Uterus (tissue), 4 donors: ENCODE data around the gene EXOC3. TPM values are rescaled to one million over a fixed set of nuclear protein-coding genes. Genes with fewer than 3 reads are reported as not detected.

ENCODE experiments used
- DNase-seq, 2 donors: peaks; one replicate each; pipeline ENCODE4 v3.0.0-alpha.2; 2019 to 2020
- H3K27ac ChIP-seq, 2 donors: fragments of 200-600 bp; sonication (generic); 1 replicate in 1 of 2; 2 replicates in 1 of 2; pipeline ENCODE4 v1.5.1; 2016 to 2018
- H3K27me3 ChIP-seq, 2 donors: fragments of 200-600 bp; sonication (generic); one replicate each; pipeline ENCODE4 v1.5.1; 2018 to 2019; ENCODE audit warnings: control low read depth in 1 of 2
- H3K36me3 ChIP-seq, 2 donors: fragments of 200-600 bp; sonication (generic); one replicate each; pipeline ENCODE4 v1.5.1; 2019; ENCODE audit warnings: control low read depth in 1 of 2
- H3K4me1 ChIP-seq, 2 donors: fragments of 200-600 bp; sonication (generic); one replicate each; pipeline ENCODE4 v1.5.1; 2018 to 2019; ENCODE audit warnings: control low read depth in 1 of 2
- H3K4me3 ChIP-seq, 2 donors: fragments of 200-600 bp; sonication (generic); 1 replicate in 1 of 2; 2 replicates in 1 of 2; pipeline ENCODE4 v1.5.1; 2018 to 2019; ENCODE audit warnings: mild to moderate bottlenecking in 1 of 2
- H3K9me3 ChIP-seq, 2 donors: fragments of 200-600 bp; sonication (generic); one replicate each; pipeline ENCODE4 v1.5.1; 2019; ENCODE audit warnings: control low read depth in 1 of 2
- CTCF ChIP-seq, 4 experiments: fragments of 200-600 bp in 2 of 4; fragments of 450-650 bp in 2 of 4; sonication (generic) in 2 of 4; IDR thresholded peaks; one replicate each; pipeline ENCODE4 v1.5.1; 2016 to 2019; ENCODE audit warnings: antibody characterized with exemption in 4 of 4, mild to moderate bottlenecking in 2 of 4, moderate library complexity in 1 of 4
- POLR2A ChIP-seq, 2 donors: fragments of 450-650 bp; IDR thresholded peaks; one replicate each; pipeline ENCODE4 v1.6.1; 2016; ENCODE audit warnings: antibody characterized with exemption in 2 of 2, mild to moderate bottlenecking in 1 of 2, moderate library complexity in 1 of 2
- intact Hi-C: fragments of 100-400 bp; cut with DNase I; formaldehyde crosslinking; loops from one replicate; pipeline ENCODE4 v1.15.1; 2023; ENCODE audit warnings: low total_unique reads
- total RNA-seq, 4 donors: library from RNA; depleted of rRNA in 3 of 4; stranded (reverse); fragments of >200 nt in 3 of 4; gene quantifications; one replicate each; pipeline versions ENCODE4 v1.1.0 to v1.2.4, GENCODE V29; 2014 to 2023
- donor health status: DM: yes; HTN: yes; CAD: no.

The EXOC3 gene
- total RNA-seq, 4 donors from 2014 or later, result 30.6 to 64.4 (median 50.2) TPM

GRCh38 chr5:500491-500890 is 57.5 kb downstream of the EXOC3 start:
- no peak overlapping the region for H3K4me3 ChIP-seq
- intact Hi-C loops, result no loop called here
- H3K36me3 ChIP-seq, result no peaks in the 10 kb centered on the region
- no peaks in the 10 kb centered on the region for H3K9me3 ChIP-seq
- DNase-seq, result no peak
- no peaks in the 10 kb centered on the region for H3K4me1 ChIP-seq
- no peak for TF ChIP-seq POLR2A (IDR thresholded peaks at IDR 0.05)
- TF ChIP-seq CTCF (IDR thresholded peaks at IDR 0.05), result no peak
- no peak overlapping the region for H3K27ac ChIP-seq
- no peaks in the 10 kb centered on the region for H3K27me3 ChIP-seq

GRCh38 chr5:501105-501830 is 58.3 kb downstream of the EXOC3 start:
- intact Hi-C loops, result no loop called here
- H3K27me3 ChIP-seq, result no peaks in the 10 kb centered on the region

GRCh38 chr5:501831-502184 is 58.8 kb downstream of the EXOC3 start:
- no peak overlapping the region for H3K27ac ChIP-seq

More at GRCh38 chr5:501105-501830, 58.3 kb downstream of the EXOC3 start:
- TF ChIP-seq POLR2A (IDR thresholded peaks at IDR 0.05), result no peak
- TF ChIP-seq CTCF (IDR thresholded peaks at IDR 0.05), result no peak
- Histone ChIP-seq H3K36me3 (no peaks in the 10 kb centered on the region), H3K9me3 (no peaks in the 10 kb centered on the region), H3K27ac (no peak overlapping the region), H3K4me3 (no peak overlapping the region), H3K4me1 (no peaks in the 10 kb centered on the region)
- DNase-seq, result no peak

GRCh38 chr5:502325-503079 is 59.5 kb downstream of the EXOC3 start:
- intact Hi-C loops, result no loop called here
- TF ChIP-seq POLR2A (IDR thresholded peaks at IDR 0.05) (no peak), CTCF (IDR thresholded peaks at IDR 0.05) (no peak)
- no peak for DNase-seq
- no peaks in the 10 kb centered on the region for H3K36me3 ChIP-seq
- no peaks in the 10 kb centered on the region for H3K27me3 ChIP-seq
- H3K9me3 ChIP-seq, result no peaks in the 10 kb centered on the region
- H3K4me3 ChIP-seq, result no peak overlapping the region
- no peaks in the 10 kb centered on the region for H3K4me1 ChIP-seq
- no peak overlapping the region for H3K27ac ChIP-seq

More at GRCh38 chr5:501831-502184, 58.8 kb downstream of the EXOC3 start:
- intact Hi-C loops, result no loop called here
- no peak for DNase-seq
- Histone ChIP-seq H3K4me3 (no peak overlapping the region), H3K4me1 (no peaks in the 10 kb centered on the region), H3K9me3 (no peaks in the 10 kb centered on the region), H3K36me3 (no peaks in the 10 kb centered on the region), H3K27me3 (no peaks in the 10 kb centered on the region)
- TF ChIP-seq POLR2A (IDR thresholded peaks at IDR 0.05) (no peak), CTCF (IDR thresholded peaks at IDR 0.05) (no peak)
